Tibial nerve (tissue), 4 donors: Measurements from ENCODE around the gene PDXP. TPM values are rescaled to one million over a fixed set of nuclear protein-coding genes. Genes with fewer than 3 reads are reported as not detected.
"Not testable (repeated sequence)": the region's sequence is repeated elsewhere in the genome, so short reads cannot be mapped to it uniquely, and the experiment has no call there.

Experiments used
- DNase-seq, 2 donors: peaks; one replicate each; pipeline ENCODE4 v3.0.0-alpha.2; 2019; ENCODE audit warnings: low spot score in 2 of 2
- H3K27ac ChIP-seq, 4 donors: fragments of 200-600 bp; sonication (generic) in 3 of 4; one replicate each; pipeline ENCODE4 v1.5.1; 2017 to 2019; ENCODE audit warnings: mild to moderate bottlenecking in 1 of 4
- H3K27me3 ChIP-seq, 2 donors: fragments of 200-600 bp; sonication (generic) in 1 of 2; one replicate each; pipeline versions ENCODE4 v1.5.1 to v1.6.0; 2017 to 2019
- H3K36me3 ChIP-seq, 3 donors: fragments of 200-600 bp; sonication (generic); one replicate each; pipeline ENCODE4 v1.5.1; 2018 to 2019
- H3K4me1 ChIP-seq, 4 donors: fragments of 200-600 bp; sonication (generic) in 3 of 4; one replicate each; pipeline ENCODE4 v1.5.1; 2017 to 2019
- H3K4me3 ChIP-seq, 4 donors: fragments of 200-600 bp; sonication (generic) in 3 of 4; one replicate each; pipeline ENCODE4 v1.5.1; 2017 to 2019; ENCODE audit warnings: mild to moderate bottlenecking in 1 of 4, moderate library complexity in 1 of 4
- H3K9me3 ChIP-seq, 4 donors: fragments of 200-600 bp; sonication (generic) in 3 of 4; one replicate each; pipeline ENCODE4 v1.5.1; 2017 to 2019
- CTCF ChIP-seq, 5 experiments: fragments of 200-600 bp in 3 of 5; fragments of 450-650 bp in 2 of 5; sonication (generic) in 3 of 5; IDR thresholded peaks; one replicate each; pipeline ENCODE4 v1.5.1; 2016 to 2019; ENCODE audit warnings: antibody characterized with exemption in 5 of 5, mild to moderate bottlenecking in 3 of 5, moderate library complexity in 2 of 5
- EP300 ChIP-seq, 2 donors: sonication (generic); formaldehyde crosslinking; IDR thresholded peaks; one replicate each; pipeline ENCODE4 v1.6.1; 2017; ENCODE audit warnings: antibody characterized with exemption in 2 of 2, mild to moderate bottlenecking in 1 of 2
- POLR2A ChIP-seq, 2 donors: fragments of 450-650 bp; IDR thresholded peaks; one replicate each; pipeline ENCODE4 v1.6.1; 2017; ENCODE audit warnings: antibody characterized with exemption in 2 of 2, mild to moderate bottlenecking in 2 of 2, moderate library complexity in 2 of 2
- WGBS, 2 donors: methylation state at CpG; one replicate each; pipeline ENCODE4 v1.1.5; 2018; 5-methylcytosine and 5-hydroxymethylcytosine counted together
- total RNA-seq, 4 donors: library from RNA; depleted of rRNA; stranded (reverse); fragments of >200 nt; gene quantifications; one replicate each; pipeline ENCODE4 v1.1.0, GENCODE V29; 2016

Gene PDXP
- total RNA-seq, 4 donors from 2014 or later = 14.7 to 19.7 (median 16.2) TPM

GRCh38 chr22:37686002-37686982 is 27.8 kb downstream of the PDXP start, which contains the start of gene NOL12:
NOL12 (plus strand) TSS chr22:37686343; CDS start chr22:37686393, 50 bp downstream.
- Histone ChIP-seq H3K4me1 (peaks cover 0 to 31% (median 16%) of the 10 kb centered on the region in 4 donors), H3K27ac (peak within 1 kb of the TSS; percentile 63 to 94 (median 83)), H3K9me3 (no peaks in the 10 kb centered on the region), H3K4me3 (peak within 1 kb of the TSS; percentile 60 to 91 (median 70)), H3K27me3 (no peaks in the 10 kb centered on the region), H3K36me3 (peaks cover 3 to 33% (median 9%) of the 10 kb centered on the region in 3 donors)
- TF ChIP-seq CTCF (IDR thresholded peaks at IDR 0.05) (peak in 2 of 5 experiments; percentile 17 to 47), EP300 (IDR thresholded peaks at IDR 0.05) (peak; percentile 43 to 86), POLR2A (IDR thresholded peaks at IDR 0.05) (peak in 1 of 2 donors; percentile 31)
- peak; percentile 43 to 75 for DNase-seq
- WGBS, 2 donors = 2% methylated on average over 58 to 59 of the region's 62 CpGs

GRCh38 chr22:37690407-37690806 is 31.9 kb downstream of the PDXP start:
- whole genome bisulfite sequencing, 2 donors = 75 to 85% methylated on average over 7 of the region's 7 CpGs
- Histone ChIP-seq H3K4me1 (peaks cover 0 to 23% (median 13%) of the 10 kb centered on the region in 4 donors), H3K27ac (no peak overlapping the region), H3K9me3 (no peaks in the 10 kb centered on the region), H3K4me3 (no peak overlapping the region), H3K36me3 (peaks cover 3 to 70% (median 20%) of the 10 kb centered on the region in 3 donors), H3K27me3 (no peaks in the 10 kb centered on the region)
- no peak for DNase-seq
- TF ChIP-seq POLR2A (IDR thresholded peaks at IDR 0.05) = no peak

- 88 to 96% methylated on average over 18 of the region's 18 CpGs for WGBS, 2 donors
- TF ChIP-seq POLR2A (IDR thresholded peaks at IDR 0.05) (no peak), CTCF (IDR thresholded peaks at IDR 0.05) (no peak), EP300 (IDR thresholded peaks at IDR 0.05) (no peak)
- Histone ChIP-seq H3K27me3 (no peaks in the 10 kb centered on the region), H3K4me1 (peaks cover 0 to 24% (median 15%) of the 10 kb centered on the region in 4 donors), H3K4me3 (no peak overlapping the region), H3K9me3 (no peaks in the 10 kb centered on the region), H3K36me3 (peaks cover 3 to 70% (median 20%) of the 10 kb centered on the region in 3 donors), H3K27ac (no peak overlapping the region)
- no peak for DNase-seq
Measured at GRCh38 chr22:37690901-37691504, 32.5 kb downstream of the PDXP start.

- peaks cover 0 to 27% (median 11%) of the 10 kb centered on the region in 4 donors for H3K4me1 ChIP-seq
- 87 to 92% methylated on average over 12 to 14 of the region's 15 CpGs for WGBS, 2 donors
- DNase-seq = no peak
- no peak overlapping the region for H3K27ac ChIP-seq
- no peaks in the 10 kb centered on the region for H3K27me3 ChIP-seq
- no peaks in the 10 kb centered on the region for H3K9me3 ChIP-seq
- TF ChIP-seq CTCF (IDR thresholded peaks at IDR 0.05) = no peak
- TF ChIP-seq POLR2A (IDR thresholded peaks at IDR 0.05) = no peak
- TF ChIP-seq EP300 (IDR thresholded peaks at IDR 0.05) = no peak
- H3K4me3 ChIP-seq = no peak overlapping the region
- peaks cover 3 to 70% (median 20%) of the 10 kb centered on the region in 3 donors for H3K36me3 ChIP-seq
Measured at GRCh38 chr22:37692627-37693285, 34.2 kb downstream of the PDXP start.

- not testable (repeated sequence) for H3K27me3 ChIP-seq, H3K27ac ChIP-seq, H3K4me3 ChIP-seq, H3K9me3 ChIP-seq, DNase-seq
- H3K36me3 ChIP-seq = peaks cover 3 to 57% (median 20%) of the 10 kb centered on the region in 3 donors
- H3K4me1 ChIP-seq = peaks cover 0 to 20% (median 10%) of the 10 kb centered on the region in 4 donors
- 91 to 94% methylated on average over 7 of the region's 7 CpGs for WGBS, 2 donors
Measured at GRCh38 chr22:37694131-37694530, 35.6 kb downstream of the PDXP start.

- H3K4me1 ChIP-seq = peaks cover 0 to 20% (median 10%) of the 10 kb centered on the region in 4 donors
- not testable (repeated sequence) for H3K27me3 ChIP-seq, DNase-seq, H3K9me3 ChIP-seq
- H3K4me3 ChIP-seq = peak overlapping the region in 2 of 4 donors; percentile 24 to 35
- H3K36me3 ChIP-seq = peaks cover under 1 to 37% (median 11%) of the 10 kb centered on the region in 3 donors
- H3K27ac ChIP-seq = peak overlapping the region in 1 of 4 donors; percentile 24
- 27 to 31% methylated on average over 13 of the region's 13 CpGs for WGBS, 2 donors
Measured at GRCh38 chr22:37696260-37696656, 37.7 kb downstream of the PDXP start.
